Measurements from ENCODE around the gene PCDH15. TPM values are rescaled to one million over a fixed set of nuclear protein-coding genes. Genes with fewer than 3 reads are reported as not detected.

The PCDH15 gene
- total RNA-seq, 1 experiment from 2014 or later, result 0.61 TPM

- WGBS (ENCODE audit: extremely low coverage, insufficient read length, low lambda C conversion rate), result no CpG with 5 or more reads among the region's 2 CpGs
- Histone ChIP-seq H2BK120ac (ENCODE audit: low read depth, low read length, poor library complexity, severe bottlenecking) (no peak overlapping the region), H3K4me2 (ENCODE audit: insufficient read depth, insufficient read length, low read length) (no peak overlapping the region), H4K5ac (ENCODE audit: insufficient read length, low read depth, low read length) (no peak overlapping the region), H2AK5ac (ENCODE audit: insufficient read length, low read length) (no peak overlapping the region), H2AFZ (ENCODE audit: low read length) (no peak overlapping the region), H4K91ac (ENCODE audit: insufficient read length, low read depth, low read length) (no peak overlapping the region), H3K23ac (ENCODE audit: insufficient read length, low read depth, low read length) (no peak overlapping the region), H2BK15ac (ENCODE audit: low read depth, low read length) (no peak overlapping the region), H3K14ac (ENCODE audit: insufficient read depth, low read length) (no peak overlapping the region), H2BK5ac (ENCODE audit: insufficient read length, low read length) (no peak overlapping the region), H3T11ph (ENCODE audit: low read length) (no peak overlapping the region), H3K18ac (ENCODE audit: insufficient read length, low read depth, low read length) (no peak overlapping the region), H3K79me2 (ENCODE audit: insufficient read depth, low read length) (no peaks in the 10 kb centered on the region), H3K4me1 (ENCODE audit: insufficient read depth, low read length) (no peaks in the 10 kb centered on the region), H3K27me3 (ENCODE audit: insufficient read depth, low read length) (no peaks in the 10 kb centered on the region), H2BK12ac (ENCODE audit: insufficient read length, low read depth, low read length) (no peak overlapping the region), H3K79me1 (ENCODE audit: insufficient read depth, low read depth, low read length, poor library complexity, severe bottlenecking) (no peaks in the 10 kb centered on the region), H4K20me1 (ENCODE audit: control insufficient read depth, insufficient read depth, insufficient read length) (no peaks in the 10 kb centered on the region), H3K9ac (ENCODE audit: extremely low read depth, insufficient read length, low read length) (no peak overlapping the region), H3K4ac (ENCODE audit: low read depth, low read length) (no peak overlapping the region), H3K27ac (ENCODE audit: insufficient read length, low read depth, low read length) (no peak overlapping the region), H3K9me3 (ENCODE audit: control insufficient read depth, low read depth, low read length) (no peaks in the 10 kb centered on the region), H3K23me2 (ENCODE audit: insufficient read length, low read depth, low read length, poor library complexity, severe bottlenecking) (no peaks in the 10 kb centered on the region), H3K56ac (ENCODE audit: insufficient read length, low read depth, low read length) (no peak overlapping the region), H4K8ac (replicated peaks; ENCODE audit: insufficient read length, low read depth, low read length) (no peak overlapping the region), H2BK20ac (ENCODE audit: low read depth, low read length, poor library complexity, severe bottlenecking) (no peak overlapping the region)
- H3K4me1 Mint-ChIP-seq, result peaks cover 3% of the 10 kb centered on the region in 2 experiments; a peak in 3 of 4 replicates
- H3K27ac Mint-ChIP-seq, result no peak overlapping the region; a peak in 1 of 7 replicates
- no peaks in the 10 kb centered on the region for H3K36me3 Mint-ChIP-seq (ENCODE audit: insufficient read depth in 1 of 3, low read depth in 3 of 3)
- H3K27me3 Mint-ChIP-seq (ENCODE audit: low read depth), result peaks cover 1% of the 10 kb centered on the region; the same call in 1 of the 2 replicates
- no peak for DNase-seq
- no peaks in the 10 kb centered on the region for H3K9me3 Mint-ChIP-seq
- no peak overlapping the region for H3K4me3 Mint-ChIP-seq
- no peak for TF ChIP-seq CTCF (conservative IDR thresholded peaks at IDR 0.05)
Observed at GRCh38 chr10:54650547-54650946, 150.5 kb downstream of the PCDH15 start.

Data from H9 (cell line).